HG02759 (cell line): Measurements from ENCODE around the gene ZMYND15.
"Not testable (repeated sequence)": the region's sequence is repeated elsewhere in the genome, so short reads cannot be mapped to it uniquely, and the experiment has no call there.

ENCODE experiments used
- ATAC-seq: cut with Tn5 transposase; IDR thresholded peaks from one replicate; pipeline ENCODE4 v1.9.1; 2021; ENCODE audit warnings: mild to moderate bottlenecking, moderate library complexity; ENCODE audit not compliant: unreplicated experiment

ZMYND15 gene

GRCh38 chr17:4739122-4740024 is at the start of gene ZMYND15, which contains the start of gene CXCL16:
TSS of gene ZMYND15 (plus strand) at chr17:4739833. CDS start at chr17:4740549, 716 bp downstream.
TSS of gene CXCL16 (minus strand) at chr17:4739928. CDS start at chr17:4739339, 589 bp downstream.
- ATAC-seq: peak; percentile 55

- ATAC-seq: not testable (repeated sequence)
Measured at GRCh38 chr17:4689872-4690271, 49.8 kb upstream of the ZMYND15 start.

GRCh38 chr17:4690745-4691144 is 48.9 kb upstream of the ZMYND15 start:
- ATAC-seq: no peak

- ATAC-seq: no peak
Measured at GRCh38 chr17:4691686-4692085, 47.9 kb upstream of the ZMYND15 start.

- no peak for ATAC-seq
Measured at GRCh38 chr17:4693416-4693815, 46.2 kb upstream of the ZMYND15 start.

- ATAC-seq: no peak
Measured at GRCh38 chr17:4696437-4696805, 43.2 kb upstream of the ZMYND15 start.

- not testable (repeated sequence) for ATAC-seq
Measured at GRCh38 chr17:4699401-4700056, 40.1 kb upstream of the ZMYND15 start.

GRCh38 chr17:4701116-4701515 is 38.5 kb upstream of the ZMYND15 start:
- no peak for ATAC-seq

GRCh38 chr17:4703330-4703691 is 36.3 kb upstream of the ZMYND15 start:
- ATAC-seq: no peak

GRCh38 chr17:4704574-4704907 is 35.1 kb upstream of the ZMYND15 start:
- not testable (repeated sequence) for ATAC-seq

GRCh38 chr17:4704991-4705390 is 34.6 kb upstream of the ZMYND15 start:
- ATAC-seq: no peak

GRCh38 chr17:4706121-4706520 is 33.5 kb upstream of the ZMYND15 start:
- no peak for ATAC-seq

- ATAC-seq: no peak
Measured at GRCh38 chr17:4708436-4708835, 31.2 kb upstream of the ZMYND15 start.

GRCh38 chr17:4709794-4710692 is 29.6 kb upstream of the ZMYND15 start, which contains the start of gene ARRB2:
TSS of gene ARRB2 (plus strand) at chr17:4710632. CDS start at chr17:4710722, 90 bp downstream.
- ATAC-seq: peak; percentile 87

- ATAC-seq: no peak
Measured at GRCh38 chr17:4710693-4711634, 28.7 kb upstream of the ZMYND15 start.

- ATAC-seq: no peak
Measured at GRCh38 chr17:4711661-4712181, 27.9 kb upstream of the ZMYND15 start.

GRCh38 chr17:4712526-4712925 is 27.1 kb upstream of the ZMYND15 start:
- ATAC-seq: no peak

- not testable (repeated sequence) for ATAC-seq
Measured at GRCh38 chr17:4714340-4715062, 25.1 kb upstream of the ZMYND15 start.
